GM12878 (cell line): ENCODE results near the gene TRUB1. TPM values are rescaled to one million over a fixed set of nuclear protein-coding genes. Genes with fewer than 3 reads are reported as not detected.

ENCODE experiments used
- ATAC-seq: fragments of 200-7000 bp; cut with Tn5 transposase; 3 replicates; pipeline ENCODE4 v1.9.1; 2020; ENCODE audit warnings: mild to moderate bottlenecking, moderate library complexity
- BruUV-seq: library from RNA; stranded (reverse); fragments of 400-500 nt; replicated peaks from 2 replicates; lab custom pipeline; 2021; lab: Mats Ljungman, UMichigan
- CTCF ChIA-PET: fragments of 300-600 bp; sonication (Branson Sonifier 250); formaldehyde crosslinking; extraction: SDS; loops from one replicate; lab custom pipeline; 2021; ENCODE audit warnings: inconsistent platforms; lab: Yijun Ruan, JAX
- POLR2A ChIA-PET: fragments of 350-600 bp; formaldehyde crosslinking; extraction: SDS; loops from one replicate; lab custom pipeline; 2021; ENCODE audit warnings: inconsistent platforms; lab: Charles Lee
- RAD21 ChIA-PET: fragments of 300-600 bp; sonication (Branson Sonifier 250); formaldehyde crosslinking; loops from one replicate; lab custom pipeline; 2023; ENCODE audit warnings: antibody characterized with exemption; ENCODE audit not compliant: unreplicated experiment; lab: Charles Lee
- SMC1A ChIA-PET: fragments of 300-600 bp; sonication (Branson Sonifier 250); formaldehyde crosslinking; loops from one replicate; lab custom pipeline; 2023; ENCODE audit not compliant: unreplicated experiment, uncharacterized antibody; lab: Charles Lee
- DNase-seq: peaks from one replicate; pipeline ENCODE4 v3.0.0-alpha.2; 2011; ENCODE audit warnings: low read depth, low spot score
- FAIRE-seq: peaks from 3 replicates; lab custom pipeline; 2011; peaks lifted over from hg19 to GRCh38; lab: Jason Lieb, UNC
- H2AFZ ChIP-seq: 2 replicates; pipeline ENCODE4 v1.6.0; 2011; ENCODE audit warnings: low read depth, low read length, control low read depth; ENCODE audit not compliant: control insufficient read depth
- H3K27ac ChIP-seq: 2 replicates; pipeline ENCODE4 v1.5.1; 2011; ENCODE audit warnings: control low read depth; ENCODE audit not compliant: control insufficient read depth, insufficient read depth
- H3K27me3 ChIP-seq, 2 experiments: replicated peaks in 1 of 2; 2 replicates each; pipeline versions ENCODE4 v1.6.0 to v1.6.1; 2011; ENCODE audit warnings: low read length in 1 of 2; ENCODE audit not compliant: control insufficient read depth in 2 of 2, insufficient read depth in 2 of 2
- H3K36me3 ChIP-seq, 2 experiments: 2 replicates each; pipeline ENCODE4 v1.5.1; 2011; ENCODE audit warnings: low read length in 1 of 2; ENCODE audit not compliant: control insufficient read depth in 2 of 2, insufficient read depth in 2 of 2
- H3K4me1 ChIP-seq: 2 replicates; pipeline ENCODE4 v1.6.1; 2011; ENCODE audit warnings: mild to moderate bottlenecking, low read length, moderate library complexity, mixed read lengths; ENCODE audit not compliant: control insufficient read depth, insufficient read depth
- H3K4me2 ChIP-seq: 2 replicates; pipeline ENCODE4 v1.6.0; 2011; ENCODE audit warnings: control low read depth; ENCODE audit not compliant: control insufficient read depth, insufficient read depth
- H3K4me3 ChIP-seq: fragments of 200-600 bp; sonication (generic); 2 replicates; pipeline ENCODE4 v1.5.1; 2016
- H3K79me2 ChIP-seq: 2 replicates; pipeline ENCODE4 v1.6.0; 2011; ENCODE audit warnings: low read length; ENCODE audit not compliant: control insufficient read depth, insufficient read depth
- H3K9ac ChIP-seq: 2 replicates; pipeline ENCODE4 v1.8.0; 2011; ENCODE audit warnings: low read length, control low read depth, mixed read lengths; ENCODE audit not compliant: control insufficient read depth, insufficient read depth
- H3K9me3 ChIP-seq: replicated peaks from 3 replicates; pipeline ENCODE4 v1.5.1; 2011; ENCODE audit warnings: mild to moderate bottlenecking, low read length; ENCODE audit not compliant: control insufficient read depth, insufficient read depth
- H4K20me1 ChIP-seq: 2 replicates; pipeline ENCODE4 v1.6.0; 2011; ENCODE audit not compliant: control insufficient read depth, insufficient read depth
- BCL11A ChIP-seq: IDR thresholded peaks from 2 replicates; pipeline ENCODE4 v1.6.1; 2011; ENCODE audit warnings: low read depth, low read length
- CBX3 ChIP-seq: fragments of 200-600 bp; sonication (generic); IDR thresholded peaks from 2 replicates; pipeline ENCODE4 v1.6.1; 2016; ENCODE audit warnings: low read depth, borderline replicate concordance
- EGR1 ChIP-seq, 2 experiments: IDR thresholded peaks; 1 replicate in 1 of 2; 2 replicates in 1 of 2; pipeline ENCODE4 v1.6.1; 2011 to 2012; ENCODE audit warnings: low read depth in 2 of 2, low read length in 2 of 2, borderline replicate concordance in 1 of 2, mild to moderate bottlenecking in 1 of 2, moderate library complexity in 1 of 2
- GATAD2B ChIP-seq: fragments of 450-650 bp; conservative IDR thresholded peaks from 2 replicates; pipeline ENCODE4 v1.6.1; 2017; ENCODE audit warnings: low read depth, mild to moderate bottlenecking, moderate library complexity
- RB1 ChIP-seq: fragments of 450-650 bp; formaldehyde crosslinking; IDR thresholded peaks from 2 replicates; pipeline ENCODE4 v1.6.1; 2017; ENCODE audit warnings: mild to moderate bottlenecking, borderline replicate concordance
- SIN3A ChIP-seq: IDR thresholded peaks from 2 replicates; pipeline ENCODE4 v1.6.1; 2012; ENCODE audit warnings: low read depth, low read length, improper control_type of control experiment
- TCF12 ChIP-seq: IDR thresholded peaks from 2 replicates; pipeline ENCODE4 v1.6.1; 2011; ENCODE audit warnings: low read depth, mild to moderate bottlenecking, low read length
- ZNF274 ChIP-seq: IDR thresholded peaks from one replicate; pipeline ENCODE4 v1.8.0; 2011; ENCODE audit not compliant: insufficient read length, insufficient read depth
- WGBS: methylation state at CpG from one replicate; pipeline ENCODE4 v1.1.6; 2016; ENCODE audit warnings: low lambda C conversion rate; ENCODE audit not compliant: insufficient replicate concordance, insufficient coverage; ENCODE audit errors: missing lambda C conversion rate; 5-methylcytosine and 5-hydroxymethylcytosine counted together
- in situ Hi-C: fragments of 300-500 bp; cut with MboI; formaldehyde crosslinking; loops from 9 replicates; pipeline ENCODE4 v1.14.3; 2018; ENCODE audit warnings: mixed read lengths
- intact Hi-C: fragments of 100-400 bp; cut with micrococcal nuclease; formaldehyde crosslinking; loops from one replicate; pipeline ENCODE4 v1.14.2; 2022; ENCODE audit not compliant: unreplicated experiment
- polyA plus RNA-seq, 11 experiments: library from polyadenylated mRNA; depleted of rRNA in 4 of 11; unstranded in 6 of 11; stranded (reverse) in 5 of 11; fragments of >200 nt; fragmentation: Nextera tagmentation in 4 of 11; fragmentation: Illumina TruSeq in 1 of 11; extraction: Ambion mirVana in 4 of 11; extraction: Trizol in 1 of 11; gene quantifications; 1 replicate in 1 of 11; 2 replicates in 10 of 11; pipeline versions ENCODE4 v1.2.1 to v1.2.3, GENCODE V29; 2011 to 2016; ENCODE audit warnings: inconsistent platforms in 2 of 11, missing spikeins in 2 of 11, low read depth in 1 of 11
- total RNA-seq, 4 experiments: library from RNA; depleted of rRNA in 3 of 4; stranded (reverse); fragments of >200 nt in 3 of 4; fragmentation: Illumina TruSeq in 1 of 4; extraction: Trizol in 1 of 4; gene quantifications; 2 replicates each; pipeline versions ENCODE4 v1.2.1 to v1.2.3, GENCODE V29; 2013 to 2021
- TF ChIP-seq, protein P1 (sequence below): fragments of 450-650 bp; IDR thresholded peaks from 2 replicates; pipeline ENCODE4 v1.6.1; 2016; ENCODE audit warnings: mild to moderate bottlenecking
- TF ChIP-seq, protein P2 (sequence below): IDR thresholded peaks from 2 replicates; pipeline ENCODE4 v1.6.1; 2012; ENCODE audit warnings: low read depth, low read length, improper control_type of control experiment
- TF ChIP-seq, protein P3 (sequence below): fragments of 450-650 bp; IDR thresholded peaks from 2 replicates; pipeline ENCODE4 v1.6.1; 2017; ENCODE audit warnings: mild to moderate bottlenecking, moderate library complexity

The TRUB1 gene
- total and polyA plus RNA-seq, 10 of the 15 experiments (the other 5 are each of a cell fraction or from before 2014, with no cell fraction given), result 8.1 to 24.0 (median 15.9) TPM

DNA sequence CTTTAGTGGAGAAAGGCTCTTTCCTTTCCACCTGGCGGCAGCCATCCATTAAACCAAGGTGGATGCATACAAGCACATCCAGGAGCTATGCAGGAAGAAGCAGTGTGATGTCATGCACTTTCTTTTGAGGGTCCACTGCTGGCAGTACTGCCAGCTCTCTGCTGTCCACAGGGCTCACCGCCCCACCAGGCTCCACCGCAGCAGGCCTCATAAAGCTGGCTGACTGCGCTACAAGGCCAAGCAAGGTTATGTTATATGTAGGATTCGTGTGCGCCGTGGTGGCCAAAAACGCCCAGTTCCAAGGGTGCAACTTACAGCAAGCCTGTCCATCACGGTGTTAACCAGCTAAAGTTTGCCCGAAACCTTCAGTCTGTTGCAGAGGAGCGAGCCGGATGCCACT lies 37.3 kb upstream of the TRUB1 start (continued):
- TF ChIP-seq EGR1 (IDR thresholded peaks at IDR 0.05; ENCODE audit: borderline replicate concordance in 1 of 2, low read depth in 2 of 2, low read length in 2 of 2) (no peak), SIN3A (no peak), CBX3 (no peak)
- TF ChIP-seq, protein P1, sequence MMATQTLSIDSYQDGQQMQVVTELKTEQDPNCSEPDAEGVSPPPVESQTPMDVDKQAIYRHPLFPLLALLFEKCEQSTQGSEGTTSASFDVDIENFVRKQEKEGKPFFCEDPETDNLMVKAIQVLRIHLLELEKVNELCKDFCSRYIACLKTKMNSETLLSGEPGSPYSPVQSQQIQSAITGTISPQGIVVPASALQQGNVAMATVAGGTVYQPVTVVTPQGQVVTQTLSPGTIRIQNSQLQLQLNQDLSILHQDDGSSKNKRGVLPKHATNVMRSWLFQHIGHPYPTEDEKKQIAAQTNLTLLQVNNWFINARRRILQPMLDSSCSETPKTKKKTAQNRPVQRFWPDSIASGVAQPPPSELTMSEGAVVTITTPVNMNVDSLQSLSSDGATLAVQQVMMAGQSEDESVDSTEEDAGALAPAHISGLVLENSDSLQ, result no peak
- TF ChIP-seq, protein P2, sequence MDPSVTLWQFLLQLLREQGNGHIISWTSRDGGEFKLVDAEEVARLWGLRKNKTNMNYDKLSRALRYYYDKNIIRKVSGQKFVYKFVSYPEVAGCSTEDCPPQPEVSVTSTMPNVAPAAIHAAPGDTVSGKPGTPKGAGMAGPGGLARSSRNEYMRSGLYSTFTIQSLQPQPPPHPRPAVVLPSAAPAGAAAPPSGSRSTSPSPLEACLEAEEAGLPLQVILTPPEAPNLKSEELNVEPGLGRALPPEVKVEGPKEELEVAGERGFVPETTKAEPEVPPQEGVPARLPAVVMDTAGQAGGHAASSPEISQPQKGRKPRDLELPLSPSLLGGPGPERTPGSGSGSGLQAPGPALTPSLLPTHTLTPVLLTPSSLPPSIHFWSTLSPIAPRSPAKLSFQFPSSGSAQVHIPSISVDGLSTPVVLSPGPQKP, result no peak
- TF ChIP-seq, protein P3, sequence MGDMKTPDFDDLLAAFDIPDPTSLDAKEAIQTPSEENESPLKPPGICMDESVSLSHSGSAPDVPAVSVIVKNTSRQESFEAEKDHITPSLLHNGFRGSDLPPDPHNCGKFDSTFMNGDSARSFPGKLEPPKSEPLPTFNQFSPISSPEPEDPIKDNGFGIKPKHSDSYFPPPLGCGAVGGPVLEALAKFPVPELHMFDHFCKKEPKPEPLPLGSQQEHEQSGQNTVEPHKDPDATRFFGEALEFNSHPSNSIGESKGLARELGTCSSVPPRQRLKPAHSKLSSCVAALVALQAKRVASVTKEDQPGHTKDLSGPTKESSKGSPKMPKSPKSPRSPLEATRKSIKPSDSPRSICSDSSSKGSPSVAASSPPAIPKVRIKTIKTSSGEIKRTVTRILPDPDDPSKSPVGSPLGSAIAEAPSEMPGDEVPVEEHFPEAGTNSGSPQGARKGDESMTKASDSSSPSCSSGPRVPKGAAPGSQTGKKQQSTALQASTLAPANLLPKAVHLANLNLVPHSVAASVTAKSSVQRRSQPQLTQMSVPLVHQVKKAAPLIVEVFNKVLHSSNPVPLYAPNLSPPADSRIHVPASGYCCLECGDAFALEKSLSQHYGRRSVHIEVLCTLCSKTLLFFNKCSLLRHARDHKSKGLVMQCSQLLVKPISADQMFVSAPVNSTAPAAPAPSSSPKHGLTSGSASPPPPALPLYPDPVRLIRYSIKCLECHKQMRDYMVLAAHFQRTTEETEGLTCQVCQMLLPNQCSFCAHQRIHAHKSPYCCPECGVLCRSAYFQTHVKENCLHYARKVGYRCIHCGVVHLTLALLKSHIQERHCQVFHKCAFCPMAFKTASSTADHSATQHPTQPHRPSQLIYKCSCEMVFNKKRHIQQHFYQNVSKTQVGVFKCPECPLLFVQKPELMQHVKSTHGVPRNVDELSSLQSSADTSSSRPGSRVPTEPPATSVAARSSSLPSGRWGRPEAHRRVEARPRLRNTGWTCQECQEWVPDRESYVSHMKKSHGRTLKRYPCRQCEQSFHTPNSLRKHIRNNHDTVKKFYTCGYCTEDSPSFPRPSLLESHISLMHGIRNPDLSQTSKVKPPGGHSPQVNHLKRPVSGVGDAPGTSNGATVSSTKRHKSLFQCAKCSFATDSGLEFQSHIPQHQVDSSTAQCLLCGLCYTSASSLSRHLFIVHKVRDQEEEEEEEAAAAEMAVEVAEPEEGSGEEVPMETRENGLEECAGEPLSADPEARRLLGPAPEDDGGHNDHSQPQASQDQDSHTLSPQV, result no peak

DNA sequence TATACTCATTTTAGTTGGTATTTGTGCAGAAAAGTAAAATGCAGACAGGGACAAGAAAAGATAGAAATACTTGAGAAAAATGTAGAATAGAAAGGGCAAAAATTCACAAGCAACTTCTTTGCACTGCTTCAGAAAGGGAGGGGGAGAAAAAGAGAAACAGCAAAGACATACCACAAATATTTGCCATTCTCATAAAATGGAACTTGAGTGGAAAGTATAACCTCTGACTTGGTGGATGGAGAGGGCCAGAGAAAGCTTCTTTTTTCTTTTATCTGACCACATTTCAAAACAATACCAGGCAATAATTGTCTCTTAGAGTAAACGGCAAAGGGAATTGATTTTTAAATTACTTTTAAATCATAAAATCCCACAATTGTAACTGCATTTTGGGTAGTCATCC lies 35.8 kb upstream of the TRUB1 start:
- DNase-seq, result no peak
- H4K20me1 ChIP-seq, result no peaks in the 10 kb centered on the region

More for the DNA sequence above, 35.8 kb upstream of the TRUB1 start:
- POLR2A ChIA-PET, result no interaction called here
- Histone ChIP-seq H3K9ac (no peak overlapping the region), H2AFZ (no peak overlapping the region), H3K27ac (no peak overlapping the region), H3K79me2 (no peaks in the 10 kb centered on the region), H3K27me3 (no peaks in the 10 kb centered on the region), H3K9me3 (no peaks in the 10 kb centered on the region), H3K4me1 (no peaks in the 10 kb centered on the region), H3K4me3 (no peak overlapping the region), H3K4me2 (no peak overlapping the region), H3K36me3 (no peaks in the 10 kb centered on the region)
- ATAC-seq (no peak), FAIRE-seq (no peak)
- RAD21 ChIA-PET, result no interaction called here
- in situ Hi-C loops, result no loop called here
- 86% methylated on average over 1 of the region's 1 CpG for WGBS
- intact Hi-C loops, result no loop called here
- TF ChIP-seq ZNF274 (no peak), RB1 (no peak), BCL11A (no peak), GATAD2B (no peak), TCF12 (no peak)
- SMC1A ChIA-PET, result no interaction called here
- BruUV-seq, result no TSS peak
- CTCF ChIA-PET, result no interaction called here
